KMS-11 (cell line): ENCODE measurements around the gene OXLD1.
A peak's percentile ranks its signal among the peaks of the same experiment; 100 is the strongest.

ENCODE experiments used
- H2AFZ ChIP-seq: fragments of 200-600 bp; sonication (generic); 2 replicates; pipeline ENCODE4 v1.6.1; 2016; ENCODE audit warnings: antibody characterized with exemption, mixed run types, low read depth
- H3K27ac ChIP-seq: fragments of 200-600 bp; sonication (generic); 2 replicates; pipeline ENCODE4 v1.6.1; 2016; ENCODE audit warnings: mild to moderate bottlenecking, mixed run types
- H3K27me3 ChIP-seq: fragments of 200-600 bp; sonication (generic); 2 replicates; pipeline ENCODE4 v1.6.1; 2017; ENCODE audit warnings: mild to moderate bottlenecking, low read depth, mixed run types, moderate library complexity; ENCODE audit not compliant: insufficient read depth
- H3K36me3 ChIP-seq: fragments of 200-600 bp; sonication (generic); 2 replicates; pipeline ENCODE4 v1.6.1; 2017; ENCODE audit warnings: mild to moderate bottlenecking, mixed run types; ENCODE audit not compliant: insufficient read depth
- H3K4me1 ChIP-seq: fragments of 200-600 bp; sonication (generic); 2 replicates; pipeline ENCODE4 v1.6.1; 2016; ENCODE audit warnings: mild to moderate bottlenecking, low read depth, mixed run types; ENCODE audit not compliant: poor library complexity, severe bottlenecking
- H3K4me2 ChIP-seq: fragments of 200-600 bp; sonication (generic); 2 replicates; pipeline ENCODE4 v1.7.0; 2016; ENCODE audit warnings: mild to moderate bottlenecking, mixed run types
- H3K4me3 ChIP-seq: fragments of 200-600 bp; sonication (generic); IDR thresholded peaks from 2 replicates; pipeline ENCODE4 v1.6.1; 2017; ENCODE audit warnings: low read depth, low read length, mixed read lengths; ENCODE audit not compliant: insufficient read depth
- H3K79me2 ChIP-seq: fragments of 200-600 bp; sonication (generic); 2 replicates; pipeline ENCODE4 v1.6.1; 2016; ENCODE audit warnings: low read depth, mixed run types; ENCODE audit not compliant: insufficient read depth
- H3K9ac ChIP-seq: fragments of 200-600 bp; sonication (generic); 2 replicates; pipeline ENCODE4 v1.6.1; 2016; ENCODE audit warnings: mild to moderate bottlenecking, mixed run types
- H4K20me1 ChIP-seq: fragments of 200-600 bp; sonication (generic); 2 replicates; pipeline ENCODE4 v1.6.1; 2016; ENCODE audit warnings: mild to moderate bottlenecking, mixed run types; ENCODE audit not compliant: insufficient read depth
- TF ChIP-seq, protein P1 (sequence below): fragments of 200-600 bp; sonication (generic); conservative IDR thresholded peaks from 2 replicates; pipeline ENCODE4 v1.6.1; 2017; ENCODE audit warnings: low read depth, mild to moderate bottlenecking, antibody characterized with exemption, low read length, moderate library complexity, mixed read lengths

OXLD1 gene

DNA sequence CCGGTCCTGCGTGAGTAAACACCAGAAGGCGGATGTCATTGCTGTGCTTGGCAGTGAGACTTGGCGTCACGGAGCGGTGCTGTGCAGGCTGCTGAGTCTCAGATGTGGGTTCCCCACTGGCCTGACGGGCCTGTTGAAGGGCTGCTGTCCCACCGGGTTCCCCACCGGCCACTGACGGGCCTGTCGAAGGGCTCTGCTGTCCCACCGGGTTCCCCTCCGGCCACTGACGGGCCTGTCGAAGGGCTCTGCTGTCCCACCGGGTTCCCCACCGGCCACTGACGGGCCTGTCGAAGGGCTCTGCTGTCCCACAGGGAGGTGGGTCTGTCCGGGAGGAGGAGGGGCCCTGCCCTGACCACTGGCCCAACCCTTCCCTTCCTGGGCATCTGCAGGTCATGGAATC, 20.2 kb upstream of the OXLD1 start:
- Histone ChIP-seq H3K27ac (no peak overlapping the region), H3K9ac (no peak overlapping the region), H3K4me1 (peaks cover 26% of the 10 kb centered on the region), H3K4me2 (no peak overlapping the region), H3K27me3 (no peaks in the 10 kb centered on the region), H3K4me3 (no peak overlapping the region), H4K20me1 (no peaks in the 10 kb centered on the region), H3K79me2 (peaks cover 50% of the 10 kb centered on the region), H3K36me3 (peaks cover 12% of the 10 kb centered on the region; the same call in 1 of the 2 replicates), H2AFZ (no peak overlapping the region)
- TF ChIP-seq, protein P1, sequence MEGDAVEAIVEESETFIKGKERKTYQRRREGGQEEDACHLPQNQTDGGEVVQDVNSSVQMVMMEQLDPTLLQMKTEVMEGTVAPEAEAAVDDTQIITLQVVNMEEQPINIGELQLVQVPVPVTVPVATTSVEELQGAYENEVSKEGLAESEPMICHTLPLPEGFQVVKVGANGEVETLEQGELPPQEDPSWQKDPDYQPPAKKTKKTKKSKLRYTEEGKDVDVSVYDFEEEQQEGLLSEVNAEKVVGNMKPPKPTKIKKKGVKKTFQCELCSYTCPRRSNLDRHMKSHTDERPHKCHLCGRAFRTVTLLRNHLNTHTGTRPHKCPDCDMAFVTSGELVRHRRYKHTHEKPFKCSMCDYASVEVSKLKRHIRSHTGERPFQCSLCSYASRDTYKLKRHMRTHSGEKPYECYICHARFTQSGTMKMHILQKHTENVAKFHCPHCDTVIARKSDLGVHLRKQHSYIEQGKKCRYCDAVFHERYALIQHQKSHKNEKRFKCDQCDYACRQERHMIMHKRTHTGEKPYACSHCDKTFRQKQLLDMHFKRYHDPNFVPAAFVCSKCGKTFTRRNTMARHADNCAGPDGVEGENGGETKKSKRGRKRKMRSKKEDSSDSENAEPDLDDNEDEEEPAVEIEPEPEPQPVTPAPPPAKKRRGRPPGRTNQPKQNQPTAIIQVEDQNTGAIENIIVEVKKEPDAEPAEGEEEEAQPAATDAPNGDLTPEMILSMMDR, result no peak

DNA sequence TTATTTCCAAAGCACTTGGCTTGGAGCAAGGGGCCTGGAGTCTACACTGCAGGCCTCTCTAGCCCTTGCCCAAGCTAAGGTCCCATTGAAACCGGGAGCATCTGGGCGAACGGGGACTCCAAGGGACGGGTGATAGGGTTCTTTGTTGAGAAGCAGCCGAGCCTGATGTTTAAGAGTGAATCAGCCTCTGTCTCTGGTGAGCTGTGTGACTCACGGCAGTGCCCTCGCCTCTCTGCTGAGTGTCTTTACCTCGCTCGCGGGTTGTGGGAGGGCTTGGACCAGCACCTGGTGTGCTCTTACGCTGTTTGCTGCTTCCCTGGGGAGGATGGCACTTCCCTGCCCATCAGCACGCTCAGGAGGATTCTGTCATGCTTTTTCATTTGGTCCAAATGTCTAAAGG, 18.7 kb upstream of the OXLD1 start:
- no peak overlapping the region for H3K4me3 ChIP-seq
- no peak overlapping the region for H2AFZ ChIP-seq
- H3K27ac ChIP-seq, result no peak overlapping the region
- peaks cover 55% of the 10 kb centered on the region for H3K79me2 ChIP-seq
- peak overlapping the region; percentile 85; the same call in 1 of the 2 replicates for H3K9ac ChIP-seq
- H3K4me1 ChIP-seq, result peaks cover 26% of the 10 kb centered on the region
- H4K20me1 ChIP-seq, result no peaks in the 10 kb centered on the region
- H3K27me3 ChIP-seq, result no peaks in the 10 kb centered on the region
- peaks cover 12% of the 10 kb centered on the region; the same call in 1 of the 2 replicates for H3K36me3 ChIP-seq
- TF ChIP-seq, protein P1, result no peak
- peak overlapping the region; percentile 94 for H3K4me2 ChIP-seq

GRCh38 chr17:81684442-81684911, 18.1 kb upstream of the OXLD1 start:
- Histone ChIP-seq H3K27me3 (no peaks in the 10 kb centered on the region), H3K4me2 (peak overlapping the region; percentile 94), H3K9ac (peak overlapping the region; percentile 85), H2AFZ (0 out of 2 replicates have a peak overlapping the region, but pooled peaks have one; percentile 21), H3K79me2 (peaks cover 55% of the 10 kb centered on the region), H4K20me1 (no peaks in the 10 kb centered on the region), H3K36me3 (peaks cover 12% of the 10 kb centered on the region; the same call in 1 of the 2 replicates), H3K4me1 (peaks cover 26% of the 10 kb centered on the region), H3K4me3 (no peak overlapping the region), H3K27ac (peak overlapping the region; percentile 52; the same call in 1 of the 2 replicates)
- TF ChIP-seq, protein P1, result no peak

- Histone ChIP-seq H3K27me3 (no peaks in the 10 kb centered on the region), H3K4me2 (peak within 1 kb of the TSS; percentile 94), H3K79me2 (peaks cover 55% of the 10 kb centered on the region), H3K9ac (peak within 1 kb of the TSS; percentile 85), H3K36me3 (peaks cover 12% of the 10 kb centered on the region; the same call in 1 of the 2 replicates), H3K27ac (peak within 1 kb of the TSS; percentile 52; the same call in 1 of the 2 replicates), H4K20me1 (no peaks in the 10 kb centered on the region), H3K4me3 (peak within 1 kb of the TSS; percentile 3), H2AFZ (peak within 1 kb of the TSS; percentile 21; the same call in 1 of the 2 replicates), H3K4me1 (peaks cover 26% of the 10 kb centered on the region)
- TF ChIP-seq, protein P1, result no peak
Measured at GRCh38 chr17:81683584-81684441, 17.4 kb upstream of the OXLD1 start, which contains the start of the genes ARL16 and HGS. Gene ARL16 (minus strand): TSS chr17:81683797. CDS start chr17:81683753, 44 bp downstream. Gene HGS (plus strand): TSS chr17:81684011. CDS start chr17:81684067, 56 bp downstream.
